Stimulated activated CD8-positive, alpha-beta memory T cell treated with anti-CD3 and anti-CD28 coated beads, Interleukin-2, amount 100 ng/mL, for 48 hours (primary cell): ENCODE results near the gene RGP1.
A peak's percentile ranks its signal among the peaks of the same experiment; 100 is the strongest.

Experiments
- DNase-seq, 2 donors: peaks; one replicate each; pipeline ENCODE4 v3.0.0-alpha.2; 2020; ENCODE audit warnings: low read depth in 2 of 2

RGP1 gene

GRCh38 chr9:35719546-35719945 lies 29.5 kb upstream of the RGP1 start:
- no peak for DNase-seq

DNA sequence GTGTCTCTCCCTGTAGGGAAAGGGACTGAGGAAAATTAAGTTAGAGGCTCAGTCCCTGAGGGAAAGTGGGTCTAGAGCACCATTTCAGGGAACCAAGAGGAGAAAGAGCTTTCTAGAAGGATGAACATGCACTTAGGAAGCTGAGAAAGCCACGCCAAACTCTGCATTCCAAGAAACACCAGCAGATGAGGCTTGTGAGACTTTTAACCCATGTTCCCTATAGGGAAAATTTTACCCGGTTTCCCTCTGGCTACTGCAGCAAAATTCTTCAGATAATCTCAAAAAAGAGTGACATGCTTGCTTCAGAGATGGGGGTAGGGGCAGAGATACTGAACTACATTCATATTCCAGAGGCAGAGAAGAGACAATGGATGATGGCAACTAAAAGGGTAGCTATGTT lies 25.7 kb upstream of the RGP1 start:
- DNase-seq: no peak

DNA sequence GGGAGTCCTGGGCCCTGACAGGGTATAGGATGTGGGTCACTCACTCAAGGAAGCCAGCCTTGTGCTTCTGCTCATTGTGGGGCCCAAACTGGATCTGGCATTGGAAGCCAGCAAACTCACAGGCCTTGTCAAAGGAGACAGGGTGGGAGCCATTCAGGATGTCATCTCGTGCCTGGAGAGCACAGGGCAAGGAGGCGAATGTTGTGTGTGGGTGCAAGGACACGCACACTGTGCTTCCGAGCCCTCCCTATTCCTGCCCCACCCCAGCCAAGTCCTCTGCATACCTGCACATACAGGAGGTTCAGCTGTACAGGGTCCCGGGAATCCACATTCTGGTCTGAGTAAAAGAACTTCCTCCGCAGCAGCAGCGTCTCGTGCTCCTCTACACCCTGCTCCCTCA lies 25.2 kb upstream of the RGP1 start:
- no peak for DNase-seq

DNA sequence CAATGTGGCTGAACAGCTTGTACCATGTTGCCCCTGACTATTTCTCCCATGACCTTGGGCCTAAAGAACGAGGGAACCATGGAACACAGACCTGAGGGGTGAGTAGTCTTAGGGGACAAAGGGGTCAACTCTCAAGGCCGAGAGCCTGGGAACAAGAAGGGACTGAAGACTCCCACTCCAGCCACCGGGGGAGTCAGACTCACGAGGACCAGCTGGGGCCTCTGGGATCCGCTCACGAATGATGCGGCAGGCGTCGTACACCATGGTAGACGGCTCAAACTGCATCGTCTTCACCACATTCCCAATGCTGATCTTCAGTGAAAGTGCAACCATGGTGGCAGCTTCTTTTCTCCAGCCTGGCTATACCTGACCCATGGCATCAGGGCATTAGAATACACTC lies 23.7 kb upstream of the RGP1 start:
- DNase-seq: no peak

GRCh38 chr9:35726931-35727330 lies 22.2 kb upstream of the RGP1 start:
- no peak for DNase-seq

GRCh38 chr9:35727676-35728040 lies 21.4 kb upstream of the RGP1 start:
- DNase-seq: no peak

DNA sequence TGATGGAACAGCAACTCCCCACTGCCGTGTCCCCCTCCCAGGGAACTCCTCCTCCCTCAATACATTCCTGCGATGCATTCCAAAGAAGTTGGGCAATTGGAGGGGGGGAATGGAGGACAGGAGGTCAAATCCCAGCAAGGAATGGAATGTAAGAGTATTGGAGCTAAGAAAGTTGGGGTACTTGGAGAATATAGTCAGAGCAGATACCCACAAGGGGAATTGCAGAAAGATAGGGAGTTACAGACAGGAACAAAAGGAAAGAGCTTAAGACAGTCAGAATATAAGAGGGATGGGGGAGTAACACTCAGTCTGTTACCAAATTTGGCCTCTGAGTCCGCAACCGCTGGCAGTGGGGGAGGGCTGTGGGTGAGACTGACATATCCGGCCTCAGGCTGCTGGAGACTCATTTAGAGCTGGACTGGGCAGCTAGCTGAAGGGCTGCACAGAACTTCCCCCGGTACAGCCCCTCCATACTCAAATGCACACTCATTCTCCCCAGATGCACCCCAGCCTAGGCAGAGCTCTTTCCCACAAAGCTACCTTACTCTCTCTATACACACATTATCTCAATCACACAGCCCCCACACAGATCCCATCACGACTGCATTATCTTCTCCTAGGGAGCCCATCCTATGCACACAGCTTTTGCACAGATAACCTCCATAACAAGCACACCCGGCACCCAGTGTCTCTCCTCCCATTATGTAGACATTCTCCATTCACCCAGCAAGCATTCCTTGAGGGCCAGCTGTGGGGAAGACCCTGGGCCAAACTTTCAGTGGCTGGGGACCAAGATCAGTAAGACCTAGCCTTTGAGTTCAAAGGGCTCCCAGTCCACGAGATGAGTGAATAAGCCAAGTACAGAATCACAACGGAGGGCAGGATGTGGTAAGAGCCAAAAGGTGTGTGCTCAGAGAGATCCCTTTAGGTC lies 20.8 kb upstream of the RGP1 start:
- peak; percentile 40 to 48 for DNase-seq

- no peak for DNase-seq
Observed at GRCh38 chr9:35729101-35729500, 20.0 kb upstream of the RGP1 start.

DNA sequence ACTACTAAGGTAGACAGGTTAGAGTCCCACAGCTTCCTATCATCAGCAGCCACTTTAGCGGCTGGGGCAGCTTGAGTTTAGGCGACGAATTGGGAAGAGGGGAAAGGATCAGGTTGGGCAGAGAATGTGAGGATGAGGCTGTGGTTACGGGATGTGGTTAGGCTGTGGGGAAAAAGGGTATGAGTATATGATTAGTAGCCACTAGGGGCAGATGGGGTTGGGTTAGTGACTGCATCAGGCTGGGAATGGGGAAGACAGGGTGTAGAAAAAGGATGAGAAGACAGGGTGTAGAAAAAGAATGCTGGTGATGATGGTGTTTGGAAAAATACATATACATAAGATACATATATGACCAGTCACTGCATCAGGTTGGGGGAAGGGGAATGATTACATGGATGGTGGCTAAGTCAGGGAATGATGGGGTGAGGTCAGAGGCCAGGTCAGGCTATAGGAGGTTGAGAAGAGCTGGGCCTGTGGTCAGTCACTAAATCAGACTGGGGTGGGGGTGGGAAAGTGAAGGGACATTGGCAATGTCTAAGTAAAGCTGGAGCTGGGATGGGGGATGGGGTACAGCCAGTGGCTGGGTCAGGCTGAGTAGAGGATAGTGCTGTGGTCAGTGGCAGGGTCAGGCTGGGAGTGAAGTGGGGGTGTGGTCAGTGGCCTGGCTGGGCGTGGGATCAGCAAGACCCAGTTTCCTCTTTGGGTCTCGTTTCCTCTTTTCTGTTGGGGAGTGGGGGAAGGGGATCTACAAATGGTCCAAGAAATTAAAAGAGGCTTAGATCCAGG lies 19.2 kb upstream of the RGP1 start:
- DNase-seq: no peak

DNA sequence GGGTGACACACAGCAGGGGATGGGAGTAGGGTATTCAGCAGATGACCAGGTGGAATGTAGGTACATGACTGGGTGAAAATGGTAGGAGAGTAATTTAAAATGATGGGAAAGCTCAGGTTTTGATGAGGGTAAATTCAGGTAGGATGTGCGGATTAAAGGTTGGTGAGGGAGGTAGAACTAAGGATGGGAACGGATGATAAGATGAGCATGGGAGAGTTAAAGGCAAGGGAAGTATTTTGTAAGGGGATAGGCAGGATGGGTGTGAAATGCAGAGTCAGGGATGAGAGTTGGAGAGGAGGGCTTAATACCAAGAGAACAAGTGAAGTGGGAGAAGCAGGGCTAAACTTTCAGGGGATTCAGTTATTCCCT lies 18.6 kb upstream of the RGP1 start:
- no peak for DNase-seq

DNA sequence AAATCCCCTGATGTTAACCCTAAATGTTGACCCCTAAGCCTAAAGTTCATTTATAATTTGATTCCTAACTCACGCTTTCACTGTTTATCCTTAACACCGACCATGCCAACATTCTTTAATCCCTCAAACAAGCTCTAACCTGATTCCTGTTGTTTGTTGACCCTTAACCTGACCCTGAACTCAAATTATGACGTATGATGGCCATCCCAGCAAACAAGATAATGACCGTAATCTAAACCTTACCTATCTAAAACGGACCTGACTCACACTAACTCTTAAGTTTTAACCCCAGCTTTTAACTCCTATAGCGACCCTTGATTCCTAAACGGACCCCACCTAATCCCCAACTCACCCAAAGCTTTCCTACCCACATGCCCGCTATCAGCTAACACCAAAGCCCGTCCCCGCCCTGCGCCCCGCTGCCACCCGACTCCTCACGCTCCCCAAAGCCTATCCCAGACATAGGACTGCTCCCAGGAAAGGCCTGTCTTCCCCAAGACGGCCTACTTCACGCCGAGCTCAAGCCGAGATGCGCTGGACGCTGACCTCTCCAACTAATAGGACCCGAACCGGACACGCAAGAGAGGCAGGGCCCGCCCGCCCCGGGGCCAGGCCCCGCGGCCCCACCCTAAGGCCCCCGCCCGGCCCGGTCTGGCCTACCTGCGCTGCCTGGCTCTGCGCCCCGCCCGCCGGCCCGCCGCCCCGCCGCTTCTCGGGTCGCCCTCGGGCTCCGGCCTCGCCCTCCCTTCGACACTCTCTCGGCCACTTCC lies 17.5 kb upstream of the RGP1 start:
- DNase-seq: no peak

- DNase-seq: peak; percentile 96
Observed at GRCh38 chr9:35732185-35732799, 16.8 kb upstream of the RGP1 start, which contains the start of the genes CREB3 and TLN1. Gene CREB3 (plus strand): TSS chr9:35732666. CDS start chr9:35732773, 107 bp downstream. Gene TLN1 (minus strand): TSS chr9:35732195. CDS start chr9:35725694, 6,501 bp downstream.

GRCh38 chr9:35732800-35733541 lies 16.1 kb upstream of the RGP1 start:
- peak in 1 of 2 donors; percentile 28 for DNase-seq

GRCh38 chr9:35734096-35734495 lies 15.0 kb upstream of the RGP1 start:
- DNase-seq: no peak

GRCh38 chr9:35736201-35736633 lies 12.9 kb upstream of the RGP1 start:
- DNase-seq: peak; percentile 27 to 40

- no peak for DNase-seq
Observed at GRCh38 chr9:35737143-35737542, 11.9 kb upstream of the RGP1 start.

GRCh38 chr9:35738186-35738585 lies 10.9 kb upstream of the RGP1 start:
- no peak for DNase-seq

- DNase-seq: no peak
Observed at GRCh38 chr9:35738924-35739323, 10.2 kb upstream of the RGP1 start.

DNA sequence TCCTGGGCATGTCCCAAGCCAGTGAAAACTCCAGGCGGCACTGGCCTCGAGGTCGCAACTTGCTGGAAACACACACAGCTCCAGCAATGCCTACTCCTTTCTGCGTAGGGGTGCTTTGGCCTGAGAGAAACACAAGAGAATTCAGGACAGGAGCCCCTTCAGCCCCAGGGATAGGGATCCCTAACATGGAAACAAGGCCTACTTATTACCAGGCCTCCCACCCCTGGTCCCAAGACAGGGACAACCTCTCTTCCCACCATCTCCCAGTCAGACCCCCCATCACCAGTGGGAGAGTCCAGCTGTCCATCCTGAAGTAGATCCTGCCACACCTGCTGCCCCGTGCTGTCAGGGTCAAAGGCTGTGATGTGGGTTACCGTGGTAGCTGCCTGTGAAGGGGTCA lies 8.8 kb upstream of the RGP1 start:
- no peak for DNase-seq

GRCh38 chr9:35741740-35742139 lies 7.3 kb upstream of the RGP1 start:
- no peak for DNase-seq

GRCh38 chr9:35743452-35743851 lies 5.6 kb upstream of the RGP1 start:
- no peak for DNase-seq
